HG02981 (cell line): Measurements from ENCODE around the gene HHLA2.
"Not testable (repeated sequence)": the region's sequence is repeated elsewhere in the genome, so short reads cannot be mapped to it uniquely, and the experiment has no call there.

ENCODE experiments used
- ATAC-seq: cut with Tn5 transposase; IDR thresholded peaks from one replicate; pipeline ENCODE4 v1.9.1; 2021; ENCODE audit warnings: mild to moderate bottlenecking, moderate library complexity; ENCODE audit not compliant: unreplicated experiment

The HHLA2 gene, protein sequence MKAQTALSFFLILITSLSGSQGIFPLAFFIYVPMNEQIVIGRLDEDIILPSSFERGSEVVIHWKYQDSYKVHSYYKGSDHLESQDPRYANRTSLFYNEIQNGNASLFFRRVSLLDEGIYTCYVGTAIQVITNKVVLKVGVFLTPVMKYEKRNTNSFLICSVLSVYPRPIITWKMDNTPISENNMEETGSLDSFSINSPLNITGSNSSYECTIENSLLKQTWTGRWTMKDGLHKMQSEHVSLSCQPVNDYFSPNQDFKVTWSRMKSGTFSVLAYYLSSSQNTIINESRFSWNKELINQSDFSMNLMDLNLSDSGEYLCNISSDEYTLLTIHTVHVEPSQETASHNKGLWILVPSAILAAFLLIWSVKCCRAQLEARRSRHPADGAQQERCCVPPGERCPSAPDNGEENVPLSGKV

DNA sequence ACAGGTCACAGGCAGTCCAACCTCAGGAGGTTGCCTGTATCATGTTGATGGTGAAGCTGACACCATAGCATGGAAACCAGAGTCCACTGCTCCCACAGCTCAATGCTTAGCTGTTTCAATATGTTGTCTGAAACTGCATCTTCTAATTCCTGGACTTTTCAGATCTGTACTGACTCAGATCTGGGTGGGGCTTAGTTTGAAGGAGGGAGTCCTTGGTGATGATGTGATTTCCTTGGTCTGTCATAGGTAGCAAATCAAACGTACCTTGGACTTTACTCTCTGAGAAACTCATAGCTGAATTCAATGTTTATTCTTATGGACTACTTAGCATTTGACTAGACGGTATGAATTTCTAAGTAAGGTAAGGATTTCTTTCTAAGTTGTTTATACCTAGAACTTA is at the start of gene HHLA2:
Gene HHLA2 (plus strand): TSS at position 310 of the 400 bp plus-strand sequence. CDS start 55,266 bp downstream, outside the sequence.
- ATAC-seq = peak; percentile 36

DNA sequence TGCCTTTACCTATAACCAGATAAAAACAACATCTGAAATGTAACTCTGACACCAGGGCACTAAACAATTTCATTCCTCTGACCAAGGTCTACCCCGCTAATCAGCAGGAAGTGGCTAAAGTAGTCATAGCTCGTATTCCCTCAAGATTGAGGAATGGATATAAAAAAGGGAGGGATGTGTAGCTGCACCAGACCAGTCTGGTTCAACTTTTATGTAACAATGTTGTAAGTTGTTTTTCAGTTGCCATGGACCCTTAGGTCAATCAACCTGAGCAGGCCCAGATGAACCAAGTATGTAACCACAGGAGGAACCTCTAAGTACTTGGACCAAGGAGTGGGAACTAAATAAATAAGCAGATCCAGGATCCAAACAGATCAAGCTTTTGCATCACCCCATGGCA is 45.7 kb upstream of the HHLA2 start:
- ATAC-seq = no peak

DNA sequence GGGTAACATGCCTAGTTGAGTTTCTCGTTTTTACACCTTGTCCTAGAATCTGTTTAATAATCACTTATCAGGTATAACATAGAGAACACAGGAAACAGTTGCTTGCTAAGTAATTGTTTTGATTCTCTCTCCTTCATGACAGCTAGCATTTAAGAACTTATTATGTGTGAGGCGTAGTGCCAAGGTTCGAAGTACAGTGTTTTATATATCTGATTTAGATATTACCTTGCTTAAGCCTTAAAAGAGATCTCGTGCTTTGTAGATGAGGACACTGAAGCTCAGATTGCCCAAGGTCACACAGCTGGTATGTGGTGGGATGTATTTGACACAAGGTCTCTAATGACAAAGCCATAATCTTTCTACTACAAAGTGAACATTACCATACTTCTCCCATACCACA is 45.1 kb upstream of the HHLA2 start:
- ATAC-seq = no peak

DNA sequence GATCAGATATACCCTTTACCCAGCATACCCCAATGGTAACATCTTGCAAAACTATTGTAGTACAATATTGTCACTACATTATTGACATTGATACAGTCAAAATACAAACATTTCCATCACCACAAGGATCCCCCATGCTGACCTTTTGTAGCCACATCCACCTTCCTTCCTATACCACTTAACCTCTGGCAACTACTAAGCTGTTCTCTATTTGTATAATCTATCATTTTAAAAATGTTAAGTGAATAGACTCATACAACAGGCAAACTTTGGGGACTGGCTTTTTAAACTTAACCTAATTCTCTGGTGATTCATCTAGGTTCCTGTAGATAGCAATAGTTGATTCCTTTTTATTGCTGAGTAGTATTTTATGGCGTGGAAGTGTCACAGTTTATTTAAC is 44.5 kb upstream of the HHLA2 start:
- no peak for ATAC-seq

DNA sequence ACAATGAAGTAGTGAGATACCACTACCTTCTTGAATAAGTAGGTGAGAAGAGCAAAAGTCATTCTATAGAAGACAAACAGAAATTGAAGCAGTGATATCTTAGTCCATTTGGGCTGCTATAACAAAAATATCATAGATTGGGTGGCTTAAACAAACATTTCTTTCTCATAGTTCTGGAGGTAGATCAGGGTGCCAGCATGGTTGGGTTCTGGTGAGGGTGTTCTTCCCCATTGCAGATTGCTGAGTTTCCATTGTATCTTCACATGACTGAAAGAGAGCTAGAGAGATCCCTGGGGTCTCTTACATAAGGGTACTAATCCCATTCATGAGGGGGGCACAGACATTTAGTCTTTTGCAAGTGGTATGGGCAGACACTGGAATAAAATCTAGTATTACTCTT is 41.2 kb upstream of the HHLA2 start:
- no peak for ATAC-seq

DNA sequence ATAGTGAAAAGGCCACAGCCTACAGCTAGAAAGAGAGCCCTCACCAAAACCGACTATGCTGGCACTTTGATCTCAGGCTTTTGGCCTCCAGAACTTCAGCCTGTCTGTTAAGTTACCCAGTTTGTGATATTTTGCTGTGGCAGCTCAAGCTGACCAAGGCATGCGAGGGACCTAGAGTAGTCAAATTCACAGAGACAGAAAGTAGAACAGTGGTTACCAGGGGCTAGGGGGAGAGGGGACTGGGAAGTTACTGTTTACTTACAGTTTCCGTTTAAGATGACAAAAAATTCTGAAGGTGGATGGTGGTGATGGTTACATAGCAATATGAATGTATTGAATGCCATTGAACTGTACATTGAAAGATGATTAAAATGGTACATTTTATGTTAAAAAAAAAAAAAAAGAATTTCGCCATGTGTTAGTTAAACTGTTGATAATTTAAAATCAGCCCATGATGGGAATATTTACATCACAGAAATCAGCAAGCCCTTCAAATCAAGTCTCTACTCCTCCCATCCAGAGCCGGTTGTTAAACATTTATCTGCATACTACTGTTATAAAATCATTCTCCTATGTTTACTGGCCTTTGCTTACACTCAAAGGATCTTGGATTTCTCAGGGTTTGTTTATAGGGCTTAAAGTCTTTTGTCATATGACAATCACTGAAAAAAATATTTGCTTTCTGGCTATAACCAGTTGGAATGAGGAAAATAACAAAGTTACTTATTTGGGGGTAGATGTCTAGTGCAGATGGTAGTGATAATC is 31.6 kb upstream of the HHLA2 start:
- peak; percentile 94 for ATAC-seq

DNA sequence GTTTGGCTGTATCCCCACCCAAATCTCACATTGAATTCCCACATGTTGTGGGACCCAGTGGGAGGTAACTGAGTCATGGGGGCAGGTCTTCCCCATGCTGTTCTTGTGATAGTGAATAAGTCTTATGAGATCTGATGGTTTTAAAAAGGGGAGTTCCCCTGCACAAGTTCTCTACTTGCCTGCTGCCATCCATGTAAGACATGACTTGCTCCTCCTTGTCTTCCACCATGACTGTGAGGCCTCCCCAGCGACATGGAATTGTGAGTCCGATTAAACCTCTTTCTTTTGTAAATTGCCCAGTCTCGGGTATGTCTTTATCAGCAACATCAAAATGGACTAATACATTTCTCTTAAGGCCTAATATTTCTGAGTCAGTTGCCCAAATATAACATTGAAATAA is 28.1 kb upstream of the HHLA2 start:
- not testable (repeated sequence) for ATAC-seq

DNA sequence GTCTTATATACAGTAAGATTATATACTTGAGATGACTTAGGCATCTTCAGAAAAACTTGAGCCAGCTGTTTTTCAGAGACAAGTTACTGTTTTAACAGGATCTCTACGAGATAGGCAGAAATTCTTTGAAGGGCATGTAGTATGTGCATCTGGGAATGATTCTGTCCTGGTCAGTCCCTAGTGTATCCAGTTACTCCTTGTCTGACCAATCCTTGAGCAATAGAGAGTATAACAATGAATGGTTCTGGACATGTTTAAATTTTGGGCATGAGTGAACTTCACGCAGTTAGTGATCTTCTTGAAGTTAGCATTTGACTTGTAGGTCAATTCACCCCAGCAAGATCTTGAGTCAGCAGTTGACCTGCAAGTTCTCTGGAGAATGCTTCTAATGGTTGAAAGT is 24.7 kb upstream of the HHLA2 start:
- ATAC-seq = no peak

DNA sequence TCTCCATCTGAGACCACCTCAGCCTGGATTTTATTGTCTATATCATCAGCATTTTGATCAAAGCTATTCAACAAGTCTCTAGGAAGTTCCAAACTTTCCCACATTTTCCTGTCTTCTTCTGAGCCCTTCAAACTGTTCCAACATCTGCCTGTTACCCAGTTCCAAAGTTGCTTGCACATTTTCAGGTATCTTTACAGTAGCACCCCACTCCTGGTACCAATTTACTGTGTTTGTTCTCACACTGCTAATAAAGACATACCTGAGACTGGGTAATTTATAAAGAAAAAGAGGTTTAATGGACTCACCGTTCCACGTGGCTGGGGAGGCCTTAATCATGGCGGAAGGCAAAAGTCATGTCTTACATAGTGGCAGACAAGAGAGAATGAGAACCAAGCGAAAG is 17.3 kb upstream of the HHLA2 start:
- not testable (repeated sequence) for ATAC-seq

DNA sequence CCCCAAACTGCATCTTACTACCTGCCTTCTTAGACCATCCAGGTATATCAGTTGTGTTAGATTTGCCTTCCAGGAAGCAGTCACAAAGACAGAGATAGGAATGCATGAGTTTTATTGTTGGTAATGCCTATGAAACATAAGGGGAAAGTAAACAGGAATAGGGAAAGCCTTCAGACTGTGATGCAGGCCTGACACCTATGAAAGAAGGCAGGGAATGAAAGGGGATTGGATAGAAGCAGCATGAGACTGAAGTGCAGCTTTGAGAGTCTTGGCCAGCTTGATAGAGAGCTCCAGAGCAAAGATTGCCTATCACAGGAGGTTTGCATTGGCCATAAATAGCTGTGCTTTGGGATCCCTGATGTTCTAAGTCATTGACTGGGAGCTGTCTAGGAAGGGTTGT is 15.9 kb upstream of the HHLA2 start:
- no peak for ATAC-seq

DNA sequence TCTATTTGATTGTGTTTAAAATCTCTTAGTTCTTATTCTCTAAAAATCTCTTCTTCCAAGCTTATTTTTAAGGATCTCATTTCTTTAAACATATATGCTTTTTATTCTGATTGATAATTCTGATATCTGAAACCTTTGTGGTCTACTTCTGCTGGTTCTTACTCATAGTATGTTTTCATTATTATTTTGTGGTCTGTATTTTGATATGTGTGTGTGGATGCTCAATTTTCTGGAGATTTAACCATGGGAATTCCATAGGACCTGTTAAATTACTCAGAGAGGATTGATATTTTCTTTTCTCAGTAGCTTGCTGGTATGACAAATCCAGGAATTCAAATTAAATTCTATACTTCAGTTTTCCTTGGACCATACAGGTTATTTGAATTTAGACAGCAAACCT is 14.7 kb upstream of the HHLA2 start:
- ATAC-seq = no peak

DNA sequence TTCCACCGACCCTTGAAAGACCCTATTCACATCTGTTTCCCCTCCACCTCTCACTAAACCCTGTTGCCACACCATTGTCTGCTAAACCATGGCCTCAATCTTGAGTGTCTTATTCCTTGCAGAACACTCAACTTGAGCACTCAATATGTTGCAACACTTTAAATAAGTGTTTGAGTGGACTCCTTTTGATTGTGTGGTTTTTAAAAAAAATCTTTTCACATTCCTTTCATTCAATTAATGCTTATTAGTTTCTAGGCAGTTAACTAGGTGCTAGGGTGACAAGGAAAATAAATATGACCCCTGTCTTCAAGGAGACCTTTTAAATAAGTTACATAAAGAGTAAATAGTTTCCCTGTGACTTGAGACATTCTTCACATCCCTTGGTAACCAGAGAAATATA is 13.3 kb upstream of the HHLA2 start:
- ATAC-seq = no peak

DNA sequence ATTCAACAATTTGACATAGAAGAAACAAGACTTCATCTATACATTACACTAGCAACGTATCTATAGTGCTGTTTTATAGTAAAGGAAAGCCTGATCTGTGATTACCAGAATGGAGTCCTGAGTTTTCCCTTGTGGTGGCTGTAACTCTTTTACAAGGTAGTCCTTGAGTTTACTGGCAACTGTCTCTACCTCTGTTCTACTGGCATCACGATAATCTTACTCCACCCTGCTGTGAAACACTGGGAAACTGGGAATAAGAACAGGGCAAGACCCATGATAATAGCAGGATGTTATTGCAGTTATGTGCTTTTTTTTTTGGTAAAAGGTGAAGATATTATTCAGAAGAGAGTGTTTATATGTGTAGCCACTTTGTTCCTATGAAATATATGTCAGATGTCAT is 12.4 kb upstream of the HHLA2 start:
- ATAC-seq = no peak

DNA sequence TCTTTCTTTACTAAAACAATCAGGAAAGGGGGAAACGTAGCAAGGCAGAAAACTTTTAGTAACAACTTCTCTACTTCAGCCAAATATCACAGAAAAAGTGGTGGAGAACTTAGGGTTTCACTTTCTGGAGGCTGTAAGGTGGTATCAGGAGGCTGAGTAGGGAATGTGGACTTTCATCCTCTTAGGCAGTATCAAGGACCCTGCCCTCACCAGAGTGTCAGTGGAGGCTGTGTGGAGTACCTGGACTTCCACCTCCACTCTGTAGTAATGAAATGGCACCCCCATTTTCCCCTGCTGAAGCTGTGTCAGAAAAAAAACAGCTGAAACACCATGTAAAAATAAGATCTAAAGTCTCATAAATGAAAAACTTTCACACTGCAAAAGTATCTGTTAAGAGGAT is 11.2 kb upstream of the HHLA2 start:
- ATAC-seq = no peak

DNA sequence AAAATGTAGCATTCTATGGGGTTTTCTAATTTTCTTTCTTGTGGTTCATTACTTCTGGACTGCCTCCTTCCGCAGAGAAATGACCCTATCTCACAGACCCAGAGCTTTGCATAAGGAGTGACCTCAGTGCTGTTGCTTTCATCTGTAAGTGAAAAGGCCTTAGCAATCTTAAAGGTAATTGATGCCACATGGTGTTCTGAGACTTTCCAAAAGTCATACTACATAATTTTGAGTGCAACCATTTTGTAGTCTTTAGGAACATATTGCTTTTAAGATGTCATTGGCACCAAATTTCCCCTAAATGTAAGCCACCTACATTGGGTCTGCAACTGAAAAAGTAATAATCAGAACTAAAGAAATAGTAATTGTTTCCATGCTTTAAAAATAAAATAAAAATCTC is 9.2 kb upstream of the HHLA2 start:
- ATAC-seq = peak; percentile 90

DNA sequence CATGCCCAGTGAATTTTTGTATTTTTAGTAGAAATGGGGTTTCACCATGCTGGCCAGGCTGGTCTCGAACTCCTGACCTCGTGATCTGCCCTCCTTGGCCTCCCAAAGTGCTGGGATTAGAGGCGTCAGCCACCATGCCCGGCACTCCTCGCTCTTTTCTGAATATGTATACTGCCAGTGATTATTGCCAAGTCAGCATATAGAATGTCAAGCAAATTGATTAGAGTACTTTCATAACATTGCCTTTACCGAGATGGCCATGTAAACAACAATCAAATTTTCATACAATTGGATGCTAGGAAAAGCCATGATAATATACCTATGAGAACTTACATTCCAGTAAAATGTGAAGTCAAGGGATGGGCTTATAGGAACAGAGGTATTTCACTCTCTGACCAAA is 8.2 kb upstream of the HHLA2 start:
- ATAC-seq = not testable (repeated sequence)

DNA sequence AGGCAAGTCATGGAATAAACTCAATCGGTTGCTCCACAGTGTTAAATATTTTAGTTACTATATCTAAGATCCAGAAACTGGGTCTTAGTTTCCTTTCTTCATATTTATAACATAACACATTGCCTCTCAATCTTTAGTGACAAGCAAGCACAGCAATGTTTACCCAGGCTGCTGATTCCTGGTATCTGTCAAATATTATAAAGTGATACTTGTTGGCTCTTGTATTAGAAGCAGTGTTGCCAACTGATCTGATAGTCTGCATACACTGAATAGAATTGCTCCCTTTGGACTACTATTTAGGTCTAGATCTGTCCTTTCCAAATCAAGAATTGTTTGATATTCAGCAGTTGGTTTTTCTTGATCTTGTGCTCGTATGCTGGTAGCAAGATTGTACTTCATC is 7.2 kb upstream of the HHLA2 start:
- ATAC-seq = no peak

DNA sequence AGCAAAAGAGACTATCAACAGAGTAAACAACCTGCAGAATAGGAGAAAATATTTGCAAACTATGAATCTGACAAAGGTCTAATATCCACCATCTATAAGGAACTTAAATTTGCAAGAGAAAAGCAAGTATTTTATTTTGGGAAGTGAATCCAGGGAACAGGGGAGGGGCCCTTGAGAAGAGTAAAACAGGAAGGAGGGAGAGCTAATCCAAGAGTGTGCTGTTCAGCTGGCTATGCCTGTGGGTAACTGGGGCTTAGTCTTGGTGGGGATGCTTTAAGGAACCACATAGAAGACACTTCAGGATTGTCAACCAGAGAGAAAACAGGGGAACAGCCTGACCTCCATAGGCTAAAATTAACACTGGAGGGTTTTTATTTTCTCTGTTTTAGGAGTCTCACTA is 3.9 kb upstream of the HHLA2 start:
- ATAC-seq = no peak

DNA sequence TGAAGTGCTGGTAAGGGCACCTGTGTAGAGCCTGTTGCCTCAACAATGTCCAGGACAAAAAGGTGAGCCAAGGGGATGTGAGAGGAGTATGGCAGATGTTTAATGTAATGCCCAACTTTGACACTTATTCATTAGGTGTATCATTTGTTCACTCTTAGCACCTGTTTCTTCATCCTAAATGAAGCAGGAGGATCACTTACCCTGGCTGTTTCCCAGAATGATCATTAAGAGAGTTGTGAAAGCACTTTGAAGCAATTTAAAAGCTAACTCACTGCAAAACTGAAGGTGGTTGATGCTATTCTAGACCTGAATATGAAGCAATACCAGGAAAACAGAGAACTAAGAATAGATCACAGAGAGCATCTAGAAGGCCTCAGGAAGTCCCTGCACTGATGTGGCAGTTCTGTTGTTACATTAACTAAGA is 3.4 kb upstream of the HHLA2 start:
- ATAC-seq = peak; percentile 63

DNA sequence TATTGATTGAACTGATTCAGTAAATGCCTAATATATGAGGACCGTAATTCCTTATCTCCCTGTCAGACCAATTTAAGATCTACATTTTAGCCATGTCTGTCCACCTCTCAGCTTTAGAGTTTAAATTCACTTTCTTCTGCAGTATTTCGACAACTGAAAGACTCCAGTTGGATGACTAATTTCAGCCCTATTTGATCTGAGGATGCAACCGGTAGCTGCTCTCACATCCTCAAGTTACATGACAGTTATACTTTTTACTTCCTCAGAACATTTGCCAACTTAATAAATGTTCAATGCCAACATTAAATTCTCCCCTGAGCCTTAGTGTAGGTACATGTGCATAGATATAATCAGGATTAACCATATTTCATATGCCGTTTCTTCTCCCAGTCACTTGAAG is 2.5 kb upstream of the HHLA2 start:
- peak; percentile 75 for ATAC-seq

DNA sequence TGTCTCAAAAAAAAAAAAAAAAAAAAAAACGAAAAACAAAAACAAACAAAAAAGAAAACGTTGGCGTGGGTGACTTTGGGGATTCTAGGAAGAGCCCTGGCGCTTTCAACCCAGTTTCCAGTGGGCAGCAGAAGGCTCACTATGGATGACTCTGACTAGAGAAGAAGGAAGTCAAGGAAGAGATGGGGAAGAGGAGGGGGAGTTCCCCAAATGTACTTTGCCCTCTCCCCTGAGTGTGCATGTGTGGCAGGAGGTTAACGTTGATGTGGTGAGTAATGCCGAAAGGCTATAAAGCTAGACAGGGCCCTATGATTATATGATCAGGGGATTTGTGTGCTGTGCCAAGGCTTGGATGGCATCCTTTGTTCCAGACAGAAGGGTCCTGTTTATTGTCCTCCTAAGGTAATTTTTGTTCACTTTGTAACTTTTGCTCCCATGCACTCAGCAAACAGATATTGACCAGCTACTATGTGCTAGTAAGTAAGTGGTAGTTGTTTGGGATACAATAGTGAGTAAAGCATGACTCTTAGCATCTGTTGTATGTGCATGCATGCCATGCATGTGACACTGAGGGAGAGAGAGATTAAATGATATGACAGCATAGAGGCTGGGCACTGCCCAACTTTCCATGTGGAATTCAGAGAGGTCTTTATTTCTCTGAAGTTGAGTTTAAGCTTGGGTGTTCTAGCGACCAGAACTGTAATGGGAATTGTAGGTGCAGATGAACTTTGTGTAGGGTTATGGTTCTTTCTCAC is 750 bp upstream of the HHLA2 start:
- no peak for ATAC-seq

DNA sequence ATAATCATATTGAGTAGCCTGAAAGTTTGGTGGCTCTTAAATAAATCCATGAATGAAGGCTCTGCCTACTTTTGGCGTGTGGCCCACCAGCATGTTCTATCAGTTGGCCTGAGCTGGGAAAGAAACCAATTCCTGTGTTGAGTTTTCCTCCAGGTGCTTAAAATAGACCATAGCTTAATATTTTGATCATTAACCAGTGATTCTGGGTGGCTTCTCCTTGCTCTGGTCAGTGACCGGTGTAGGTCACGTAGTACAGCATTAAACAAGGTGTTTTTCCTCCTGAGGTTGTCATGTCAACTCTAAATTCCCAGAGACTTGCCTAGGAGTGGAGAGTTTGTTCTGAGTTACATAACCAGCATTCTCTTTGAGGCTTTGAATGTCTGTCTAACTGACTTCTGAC is 1.3 kb downstream of the HHLA2 start:
- no peak for ATAC-seq
